GM12878 (cell line): ENCODE data around the gene ADAMTSL3.

Source experiments
- BRCA1 ChIP-seq: IDR thresholded peaks from 2 replicates; pipeline ENCODE4 v1.6.1; 2011; ENCODE audit warnings: low read depth, low read length, improper control_type of control experiment
- EP300 ChIP-seq, 2 experiments: fragments of 150-350 bp in 1 of 2; IDR thresholded peaks; 2 replicates each; pipeline ENCODE4 v1.6.1; 2011 to 2012; ENCODE audit warnings: low read depth in 2 of 2, low read length in 2 of 2, borderline replicate concordance in 1 of 2, improper control_type of control experiment in 1 of 2, inconsistent platforms in 1 of 2; ENCODE audit not compliant: control insufficient read depth in 1 of 2
- POLR2A ChIP-seq: IDR thresholded peaks from 2 replicates; pipeline ENCODE4 v1.6.1; 2011; ENCODE audit warnings: low read depth, mild to moderate bottlenecking, low read length
- TF ChIP-seq, protein P1 (sequence below): IDR thresholded peaks from 2 replicates; pipeline ENCODE4 v1.6.1; 2011; ENCODE audit warnings: mild to moderate bottlenecking, low read depth, low read length, moderate library complexity; ENCODE audit not compliant: insufficient replicate concordance

- TF ChIP-seq BRCA1 (no peak), POLR2A (no peak), EP300 (IDR thresholded peaks at IDR 0.05; ENCODE audit: borderline replicate concordance in 1 of 2, control insufficient read depth in 1 of 2, low read depth in 2 of 2, low read length in 2 of 2) (no peak)
- TF ChIP-seq, protein P1, sequence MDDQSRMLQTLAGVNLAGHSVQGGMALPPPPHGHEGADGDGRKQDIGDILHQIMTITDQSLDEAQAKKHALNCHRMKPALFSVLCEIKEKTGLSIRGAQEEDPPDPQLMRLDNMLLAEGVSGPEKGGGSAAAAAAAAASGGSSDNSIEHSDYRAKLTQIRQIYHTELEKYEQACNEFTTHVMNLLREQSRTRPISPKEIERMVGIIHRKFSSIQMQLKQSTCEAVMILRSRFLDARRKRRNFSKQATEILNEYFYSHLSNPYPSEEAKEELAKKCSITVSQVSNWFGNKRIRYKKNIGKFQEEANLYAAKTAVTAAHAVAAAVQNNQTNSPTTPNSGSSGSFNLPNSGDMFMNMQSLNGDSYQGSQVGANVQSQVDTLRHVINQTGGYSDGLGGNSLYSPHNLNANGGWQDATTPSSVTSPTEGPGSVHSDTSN, result no peak
Measured at GRCh38 chr15:83954506-83954905, 300.6 kb downstream of the ADAMTSL3 start.
